Cardiac muscle cell (in vitro differentiated cells and primary cell): ENCODE results near the gene CDH4. TPM values are rescaled to one million over a fixed set of nuclear protein-coding genes. Genes with fewer than 3 reads are reported as not detected.

Source experiments
- DNase-seq, 2 donors: peaks; one replicate each; pipeline versions ENCODE4 v3.0.0 to v3.0.0-alpha.2; 2010 to 2017; ENCODE audit warnings: low read depth in 1 of 2, low spot score in 1 of 2
- H3K27ac ChIP-seq: fragments of 200-600 bp; sonication (generic); 2 replicates; pipeline ENCODE4 v1.5.1; 2016
- H3K27me3 ChIP-seq: fragments of 200-600 bp; sonication (generic); 2 replicates; pipeline ENCODE4 v1.6.0; 2016; ENCODE audit warnings: control low read depth
- H3K36me3 ChIP-seq: fragments of 200-600 bp; sonication (generic); 2 replicates; pipeline ENCODE4 v1.5.1; 2016; ENCODE audit warnings: control low read depth
- H3K4me1 ChIP-seq: fragments of 200-600 bp; sonication (generic); 2 replicates; pipeline ENCODE4 v1.8.1; 2017; ENCODE audit warnings: low read depth, mild to moderate bottlenecking, mixed run types
- H3K4me3 ChIP-seq: fragments of 200-600 bp; sonication (generic); 2 replicates; pipeline ENCODE4 v1.5.1; 2016; ENCODE audit warnings: mild to moderate bottlenecking
- H3K9me3 ChIP-seq: fragments of 200-600 bp; sonication (generic); 2 replicates; pipeline ENCODE4 v1.5.1; 2017; ENCODE audit warnings: low read depth, mild to moderate bottlenecking, control low read depth
- CTCF ChIP-seq: IDR thresholded peaks from 2 replicates; pipeline ENCODE4 v1.5.1; 2012; ENCODE audit warnings: low read depth, mild to moderate bottlenecking, low read length
- polyA plus RNA-seq: library from polyadenylated mRNA; unstranded; fragments of >200 nt; fragmentation: Nextera tagmentation; extraction: Ambion mirVana; gene quantifications from 2 replicates; pipeline ENCODE4 v1.2.1, GENCODE V29; 2016
- total RNA-seq: library from RNA; depleted of rRNA; stranded (reverse); fragments of >200 nt; gene quantifications from 2 replicates; pipeline ENCODE4 v1.2.3, GENCODE V29; 2016

The CDH4 gene
- total and polyA plus RNA-seq, 2 experiments from 2014 or later, result 0.43 to 0.80 TPM

GRCh38 chr20:61373956-61374545, 122.0 kb downstream of the CDH4 start:
- no peak overlapping the region for H3K4me3 ChIP-seq
- no peak for DNase-seq
- no peaks in the 10 kb centered on the region for H3K9me3 ChIP-seq
- no peak for TF ChIP-seq CTCF
- no peak overlapping the region for H3K27ac ChIP-seq
- no peaks in the 10 kb centered on the region for H3K4me1 ChIP-seq
- no peaks in the 10 kb centered on the region for H3K36me3 ChIP-seq
- H3K27me3 ChIP-seq, result no peaks in the 10 kb centered on the region

DNA sequence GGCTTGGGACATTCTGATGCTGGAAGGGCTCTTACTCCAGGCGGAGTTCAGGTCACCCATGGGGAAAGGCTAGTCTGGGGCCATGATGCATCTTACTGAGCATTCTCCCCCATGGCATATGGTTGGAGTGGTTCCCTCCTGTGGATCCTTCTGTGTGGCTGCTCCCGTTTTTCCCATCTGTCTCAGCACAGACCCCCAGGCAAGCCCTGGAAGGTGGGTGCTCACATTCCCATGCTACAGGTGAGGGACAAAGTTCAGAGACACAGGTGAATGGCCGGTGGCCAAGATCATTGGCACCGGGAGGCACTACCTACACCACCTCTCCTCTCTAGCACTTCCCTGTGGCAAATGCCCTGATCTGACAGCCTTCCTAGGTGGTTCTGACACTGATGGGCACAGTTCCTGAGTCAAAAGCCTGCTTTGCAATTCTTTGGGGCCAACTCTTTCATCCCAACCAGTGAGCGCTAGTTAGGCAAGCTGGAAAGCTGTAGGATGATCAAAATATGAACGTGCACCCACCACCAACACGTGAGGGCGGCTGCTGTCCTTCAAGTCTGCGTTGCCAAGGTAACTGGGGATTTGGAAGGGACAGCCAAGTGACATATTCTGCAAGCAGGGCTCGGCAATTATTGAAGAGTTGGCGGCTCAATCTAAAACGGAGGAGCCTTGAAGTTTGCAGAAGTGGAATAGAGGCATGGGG, 124.6 kb downstream of the CDH4 start:
- no peaks in the 10 kb centered on the region for H3K27me3 ChIP-seq
- H3K4me1 ChIP-seq, result no peaks in the 10 kb centered on the region
- H3K9me3 ChIP-seq, result no peaks in the 10 kb centered on the region
- no peak overlapping the region for H3K27ac ChIP-seq
- H3K4me3 ChIP-seq, result no peak overlapping the region
- DNase-seq, result no peak
- H3K36me3 ChIP-seq, result no peaks in the 10 kb centered on the region
- no peak for TF ChIP-seq CTCF

- no peak for TF ChIP-seq CTCF
Measured at GRCh38 chr20:61378694-61379355, 126.8 kb downstream of the CDH4 start.

GRCh38 chr20:61379898-61380544, 128.0 kb downstream of the CDH4 start:
- no peaks in the 10 kb centered on the region for H3K9me3 ChIP-seq
- H3K27me3 ChIP-seq, result no peaks in the 10 kb centered on the region
- H3K4me1 ChIP-seq, result no peaks in the 10 kb centered on the region
- no peak overlapping the region for H3K4me3 ChIP-seq
- H3K27ac ChIP-seq, result no peak overlapping the region
- no peaks in the 10 kb centered on the region for H3K36me3 ChIP-seq
- DNase-seq, result no peak
- no peak for TF ChIP-seq CTCF

More at GRCh38 chr20:61378694-61379355, 126.8 kb downstream of the CDH4 start:
- no peaks in the 10 kb centered on the region for H3K4me1 ChIP-seq
- no peak overlapping the region for H3K4me3 ChIP-seq
- H3K27ac ChIP-seq, result no peak overlapping the region
- no peaks in the 10 kb centered on the region for H3K27me3 ChIP-seq
- no peaks in the 10 kb centered on the region for H3K9me3 ChIP-seq
- DNase-seq, result no peak
- H3K36me3 ChIP-seq, result no peaks in the 10 kb centered on the region

DNA sequence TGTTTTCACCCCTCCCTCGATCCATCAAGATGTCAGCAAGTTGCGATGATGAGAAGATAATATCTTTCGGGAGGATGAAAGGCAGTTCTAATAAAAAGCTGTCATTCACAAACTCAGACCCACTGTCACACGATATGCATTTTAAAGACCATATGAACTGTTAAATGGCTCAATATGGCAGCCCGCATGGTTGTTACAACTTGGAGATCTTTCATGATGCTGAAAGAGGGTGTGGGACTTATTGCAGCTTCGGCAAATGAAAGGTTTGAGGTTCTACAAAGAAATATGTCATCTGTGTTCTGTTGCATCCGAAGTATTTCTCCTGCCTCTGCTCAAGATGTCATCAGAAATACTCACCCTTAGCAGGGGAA, 128.5 kb downstream of the CDH4 start:
- Histone ChIP-seq H3K27ac (no peak overlapping the region), H3K9me3 (no peaks in the 10 kb centered on the region)

More for the DNA sequence above, 128.5 kb downstream of the CDH4 start:
- Histone ChIP-seq H3K27me3 (no peaks in the 10 kb centered on the region), H3K4me1 (no peaks in the 10 kb centered on the region), H3K4me3 (no peak overlapping the region), H3K36me3 (no peaks in the 10 kb centered on the region)
- no peak for DNase-seq
- TF ChIP-seq CTCF, result no peak
